Fibroblast of lung (primary cell): ENCODE measurements around the gene CNTN3.

Experiments
- EZH2 ChIP-seq: IDR thresholded peaks from 2 replicates; pipeline ENCODE4 v1.5.1; 2012; ENCODE audit warnings: low read length, control low read depth, mild to moderate bottlenecking; ENCODE audit errors: missing control alignments
- TF ChIP-seq, protein P1 (sequence below), 2 donors: IDR thresholded peaks in 1 of 2; conservative IDR thresholded peaks in 1 of 2; 1 replicate in 1 of 2; 2 replicates in 1 of 2; pipeline ENCODE4 v1.5.1; 2011 to 2012; ENCODE audit warnings: low read length in 2 of 2, control low read depth in 1 of 2, inconsistent platforms in 1 of 2, low read depth in 1 of 2, mild to moderate bottlenecking in 1 of 2

DNA sequence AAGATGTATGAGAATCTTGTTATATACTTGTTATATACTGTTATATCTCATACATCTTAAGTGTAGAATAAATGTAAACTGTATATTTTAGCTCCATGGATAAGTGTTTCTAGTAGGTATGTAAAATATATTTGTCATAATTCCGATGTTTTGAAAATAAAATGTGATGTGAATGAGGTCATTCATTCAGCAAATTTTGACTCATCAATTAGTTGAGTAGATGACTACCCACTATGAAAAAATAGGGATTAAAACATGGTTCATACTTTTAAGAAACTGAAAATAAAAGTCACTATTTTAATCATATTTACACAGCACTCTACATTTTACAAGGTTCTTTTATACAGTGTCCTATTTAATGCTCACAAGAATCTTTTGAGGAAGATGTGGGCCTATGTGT, 28.4 kb upstream of the CNTN3 start:
- TF ChIP-seq, protein P1, sequence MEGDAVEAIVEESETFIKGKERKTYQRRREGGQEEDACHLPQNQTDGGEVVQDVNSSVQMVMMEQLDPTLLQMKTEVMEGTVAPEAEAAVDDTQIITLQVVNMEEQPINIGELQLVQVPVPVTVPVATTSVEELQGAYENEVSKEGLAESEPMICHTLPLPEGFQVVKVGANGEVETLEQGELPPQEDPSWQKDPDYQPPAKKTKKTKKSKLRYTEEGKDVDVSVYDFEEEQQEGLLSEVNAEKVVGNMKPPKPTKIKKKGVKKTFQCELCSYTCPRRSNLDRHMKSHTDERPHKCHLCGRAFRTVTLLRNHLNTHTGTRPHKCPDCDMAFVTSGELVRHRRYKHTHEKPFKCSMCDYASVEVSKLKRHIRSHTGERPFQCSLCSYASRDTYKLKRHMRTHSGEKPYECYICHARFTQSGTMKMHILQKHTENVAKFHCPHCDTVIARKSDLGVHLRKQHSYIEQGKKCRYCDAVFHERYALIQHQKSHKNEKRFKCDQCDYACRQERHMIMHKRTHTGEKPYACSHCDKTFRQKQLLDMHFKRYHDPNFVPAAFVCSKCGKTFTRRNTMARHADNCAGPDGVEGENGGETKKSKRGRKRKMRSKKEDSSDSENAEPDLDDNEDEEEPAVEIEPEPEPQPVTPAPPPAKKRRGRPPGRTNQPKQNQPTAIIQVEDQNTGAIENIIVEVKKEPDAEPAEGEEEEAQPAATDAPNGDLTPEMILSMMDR (conservative IDR thresholded peaks at IDR 0.05 in 1 of 2, IDR thresholded peaks at IDR 0.05 in 1 of 2; ENCODE audit: low read depth in 1 of 2, low read length in 2 of 2) = no peak
- no peak for TF ChIP-seq EZH2
